Transverse colon (tissue), 4 donors: ENCODE data around the gene PYY. TPM values are rescaled to one million over a fixed set of nuclear protein-coding genes. Genes with fewer than 3 reads are reported as not detected.

Experiments
- DNase-seq: peaks from one replicate; pipeline ENCODE4 v3.0.0-alpha.2; 2019
- H3K27ac ChIP-seq, 4 donors: fragments of 200-600 bp; sonication (generic); 2 replicates each; pipeline ENCODE4 v1.5.1; 2016 to 2018; ENCODE audit warnings: inconsistent platforms in 4 of 4
- H3K27me3 ChIP-seq: fragments of 200-600 bp; sonication (generic); 2 replicates; pipeline ENCODE4 v1.5.1; 2017; ENCODE audit warnings: inconsistent platforms
- H3K36me3 ChIP-seq, 4 donors: fragments of 200-600 bp; sonication (generic); 2 replicates each; pipeline ENCODE4 v1.5.1; 2017 to 2019; ENCODE audit warnings: inconsistent platforms in 4 of 4
- H3K4me1 ChIP-seq, 4 donors: fragments of 200-600 bp; sonication (generic); 2 replicates each; pipeline ENCODE4 v1.5.1; 2017 to 2020; ENCODE audit warnings: inconsistent platforms in 4 of 4
- H3K4me3 ChIP-seq, 4 donors: fragments of 200-600 bp; sonication (generic); 1 replicate in 1 of 4; 2 replicates in 3 of 4; pipeline versions ENCODE4 v1.5.1 to v1.6.1; 2017 to 2019; ENCODE audit warnings: inconsistent platforms in 4 of 4
- H3K9me3 ChIP-seq, 2 donors: fragments of 200-600 bp; sonication (generic); 2 replicates each; pipeline ENCODE4 v1.5.1; 2017 to 2019; ENCODE audit warnings: inconsistent platforms in 2 of 2
- CTCF ChIP-seq, 5 experiments: fragments of 200-600 bp in 3 of 5; fragments of 450-650 bp in 2 of 5; sonication (generic) in 3 of 5; IDR thresholded peaks; 1 replicate in 2 of 5; 2 replicates in 3 of 5; pipeline ENCODE4 v1.5.1; 2016 to 2017; ENCODE audit warnings: antibody characterized with exemption in 5 of 5, inconsistent platforms in 3 of 5, mild to moderate bottlenecking in 2 of 5, moderate library complexity in 1 of 5
- EP300 ChIP-seq: sonication (generic); formaldehyde crosslinking; IDR thresholded peaks from one replicate; pipeline ENCODE4 v1.6.1; 2017; ENCODE audit warnings: antibody characterized with exemption, low read depth
- POLR2A ChIP-seq: fragments of 450-650 bp; IDR thresholded peaks from one replicate; pipeline ENCODE4 v1.6.1; 2016; ENCODE audit warnings: antibody characterized with exemption, mild to moderate bottlenecking, moderate library complexity
- POLR2AphosphoS5 ChIP-seq, 3 donors: sonication (generic); formaldehyde crosslinking; IDR thresholded peaks; one replicate each; pipeline ENCODE4 v1.6.1; 2016; ENCODE audit warnings: antibody characterized with exemption in 3 of 3
- WGBS, 2 donors: methylation state at CpG; one replicate each; pipeline ENCODE4 v1.1.5; 2018; ENCODE audit warnings: low coverage in 1 of 2; 5-methylcytosine and 5-hydroxymethylcytosine counted together
- in situ Hi-C, 4 donors: fragments of 200-750 bp; cut with MboI; loops; one replicate each; pipeline versions ENCODE4 v1.15.0 to v1.15.1; 2017; ENCODE audit warnings: low sequenced_read_pairs in 3 of 4, low pct_ligation_motif_present in 1 of 4, low pct_unique_long_range_greater_than_20kb in 1 of 4
- intact Hi-C: fragments of 100-400 bp; cut with DNase I; formaldehyde crosslinking; loops from one replicate; pipeline ENCODE4 v1.15.1; 2023; ENCODE audit warnings: low total_unique reads
- total RNA-seq, 4 donors: library from RNA; depleted of rRNA; stranded (reverse); fragments of >200 nt; gene quantifications; one replicate each; pipeline ENCODE4 v1.1.0, GENCODE V29; 2016

Gene PYY
- total RNA-seq, 4 donors from 2014 or later: 27.7 to 89.2 (median 52.1) TPM; not detected in 1

- Histone ChIP-seq H3K9me3 (no peaks in the 10 kb centered on the region), H3K36me3 (no peaks in the 10 kb centered on the region), H3K27me3 (peaks cover 26% of the 10 kb centered on the region), H3K27ac (no peak overlapping the region), H3K4me1 (peaks cover 1 to 18% (median 7%) of the 10 kb centered on the region in 4 donors), H3K4me3 (no peak overlapping the region)
- in situ Hi-C loops: no loop called here
- 59% methylated on average over 4 of the region's 4 CpGs; no CpG with 5 or more reads in 1 of the 2 donors for WGBS, 2 donors
- no peak for DNase-seq
- intact Hi-C loops: no loop called here
- TF ChIP-seq POLR2A: no peak
These were observed 41.0 kb downstream of the PYY start for GRCh38 chr17:43912635-43913304.

GRCh38 chr17:43911904-43912303 is 41.8 kb downstream of the PYY start:
- H3K27ac ChIP-seq: no peak overlapping the region
- no peaks in the 10 kb centered on the region for H3K9me3 ChIP-seq
- H3K36me3 ChIP-seq: no peaks in the 10 kb centered on the region
- TF ChIP-seq POLR2AphosphoS5 (IDR thresholded peaks at IDR 0.05) (no peak), POLR2A (no peak), EP300 (no peak), CTCF (IDR thresholded peaks at IDR 0.05) (no peak)
- H3K4me3 ChIP-seq: no peak overlapping the region
- no peak for DNase-seq
- WGBS, 2 donors: 53 to 75% methylated on average over 2 to 8 of the region's 8 CpGs
- peaks cover 3 to 18% (median 11%) of the 10 kb centered on the region in 4 donors for H3K4me1 ChIP-seq
- peaks cover 28% of the 10 kb centered on the region for H3K27me3 ChIP-seq
- intact Hi-C loops: no loop called here
- in situ Hi-C loops: no loop called here

GRCh38 chr17:43909537-43910231 is 44.1 kb downstream of the PYY start:
- intact Hi-C loops: no loop called here

GRCh38 chr17:43907998-43908721 is 45.6 kb downstream of the PYY start:
- Histone ChIP-seq H3K27ac (peak overlapping the region; percentile 84 to 94 (median 85)), H3K36me3 (no peaks in the 10 kb centered on the region), H3K4me1 (peaks cover 12 to 36% (median 26%) of the 10 kb centered on the region in 4 donors), H3K27me3 (peaks cover 58% of the 10 kb centered on the region), H3K9me3 (no peaks in the 10 kb centered on the region), H3K4me3 (peak overlapping the region in 3 of 4 donors; percentile 46 to 60 (median 50))
- WGBS, 2 donors: 6 to 22% methylated on average over 6 to 26 of the region's 26 CpGs
- DNase-seq: peak; percentile 64
- in situ Hi-C loops: no loop called here
- intact Hi-C loops: no loop called here
- TF ChIP-seq CTCF (IDR thresholded peaks at IDR 0.05): no peak
- peak in 2 of 3 donors; percentile 10 to 43 for TF ChIP-seq POLR2AphosphoS5 (IDR thresholded peaks at IDR 0.05)
- TF ChIP-seq POLR2A: no peak
- no peak for TF ChIP-seq EP300

More at GRCh38 chr17:43909537-43910231, 44.1 kb downstream of the PYY start:
- WGBS, 2 donors: 40 to 58% methylated on average over 2 to 7 of the region's 7 CpGs
- H3K9me3 ChIP-seq: no peaks in the 10 kb centered on the region
- H3K27ac ChIP-seq: no peak overlapping the region
- H3K4me3 ChIP-seq: no peak overlapping the region
- H3K4me1 ChIP-seq: peaks cover 12 to 36% (median 26%) of the 10 kb centered on the region in 4 donors
- no peak for TF ChIP-seq EP300
- no peak for TF ChIP-seq POLR2A
- no peak for TF ChIP-seq CTCF (IDR thresholded peaks at IDR 0.05)
- no peak for TF ChIP-seq POLR2AphosphoS5 (IDR thresholded peaks at IDR 0.05)
- no peak for DNase-seq
- H3K27me3 ChIP-seq: peaks cover 48% of the 10 kb centered on the region
- in situ Hi-C loops: no loop called here
- no peaks in the 10 kb centered on the region for H3K36me3 ChIP-seq
